ENCODE measurements around the gene ASXL2.

GRCh38 chr2:25851740-25852503, 26.4 kb downstream of the ASXL2 start:
- peak; percentile 63 for TF ChIP-seq CTCF (IDR thresholded peaks at IDR 0.05; ENCODE audit: insufficient read depth, low read depth, low read length)
- no peak for TF ChIP-seq EZH2 (IDR thresholded peaks at IDR 0.05; ENCODE audit: insufficient read depth, low read length)

All from astrocyte (in vitro differentiated cells and primary cell).